ENCODE results near the gene TMC6.

GRCh38 chr17:78075545-78075944 is 53.0 kb downstream of the TMC6 start:
- TF ChIP-seq CTCF (IDR thresholded peaks at IDR 0.05): no peak
- TF ChIP-seq POLR2A (IDR thresholded peaks at IDR 0.05): no peak
- no peak for TF ChIP-seq POLR2AphosphoS5 (IDR thresholded peaks at IDR 0.05)

All from breast epithelium (tissue), 3 donors.